B cell (primary cell): ENCODE measurements around the gene ABTB2. TPM values are rescaled to one million over a fixed set of nuclear protein-coding genes. Genes with fewer than 3 reads are reported as not detected.

Source experiments
- ATAC-seq: fragments of 200-7000 bp; cut with Tn5 transposase; one replicate; pipeline ENCODE4 v1.10.0; 2021; ENCODE audit warnings: low read depth, mild to moderate bottlenecking, moderate number of reproducible peaks, moderate library complexity
- CTCF ChIA-PET: fragments of 350-600 bp; sonication (Branson Sonifier 250); formaldehyde crosslinking; loops from one replicate; lab custom pipeline; 2021; ENCODE audit warnings: antibody characterized with exemption, inconsistent platforms; lab: Charles Lee
- POLR2A ChIA-PET: fragments of 350-600 bp; sonication (Branson Sonifier 250); formaldehyde crosslinking; loops from one replicate; lab custom pipeline; 2021; ENCODE audit warnings: antibody characterized with exemption; lab: Charles Lee
- DNase-seq: peaks from one replicate; pipeline ENCODE4 v3.0.0; 2013
- H2AFZ ChIP-seq: 2 replicates; pipeline ENCODE4 v1.6.1; 2012; ENCODE audit warnings: mild to moderate bottlenecking, low read depth, low read length; ENCODE audit not compliant: insufficient read depth, poor library complexity, severe bottlenecking
- H3K27ac ChIP-seq, 2 donors: 1 replicate in 1 of 2; 2 replicates in 1 of 2; pipeline ENCODE4 v1.5.1; 2012 to 2013; ENCODE audit warnings: low read length in 2 of 2, mild to moderate bottlenecking in 2 of 2, moderate library complexity in 1 of 2
- H3K27me3 ChIP-seq, 4 experiments: fragments of 200-600 bp in 1 of 4; sonication (generic) in 1 of 4; replicated peaks in 1 of 4; 1 replicate in 2 of 4; 2 replicates in 2 of 4; pipeline versions ENCODE4 v1.6.1 to v1.7.0; 2013 to 2016; ENCODE audit warnings: low read length in 3 of 4, mild to moderate bottlenecking in 2 of 4, mixed read lengths in 1 of 4, moderate library complexity in 1 of 4; ENCODE audit not compliant: insufficient read depth in 4 of 4, control insufficient read depth in 3 of 4; ENCODE audit errors: control extremely low read depth in 1 of 4
- H3K36me3 ChIP-seq, 2 experiments: replicated peaks in 1 of 2; 1 replicate in 1 of 2; 2 replicates in 1 of 2; pipeline versions ENCODE4 v1.6.1 to v1.7.1; 2013; ENCODE audit warnings: low read length in 1 of 2; ENCODE audit not compliant: insufficient read depth in 2 of 2, control insufficient read depth in 1 of 2; ENCODE audit errors: control extremely low read depth in 1 of 2, extremely low read depth in 1 of 2
- H3K4me1 ChIP-seq, 2 donors: fragments of 200-600 bp in 1 of 2; sonication (generic) in 1 of 2; 1 replicate in 1 of 2; 2 replicates in 1 of 2; pipeline versions ENCODE4 v1.5.1 to v1.6.1; 2013 to 2017; ENCODE audit warnings: low read length in 2 of 2; ENCODE audit not compliant: control insufficient read depth in 2 of 2, insufficient read depth in 2 of 2
- H3K4me2 ChIP-seq: replicated peaks from 2 replicates; pipeline ENCODE3; 2012; ENCODE audit warnings: mild to moderate bottlenecking, low read depth, low read length; ENCODE audit not compliant: poor library complexity, severe bottlenecking
- H3K4me3 ChIP-seq, 5 experiments: fragments of 200-600 bp in 1 of 5; sonication (generic) in 1 of 5; 1 replicate in 3 of 5; 2 replicates in 2 of 5; pipeline versions ENCODE4 v1.5.1 to v1.7.0; 2011 to 2016; ENCODE audit warnings: low read length in 4 of 5, mild to moderate bottlenecking in 4 of 5, low read depth in 2 of 5, control low read depth in 1 of 5, moderate library complexity in 1 of 5; ENCODE audit not compliant: insufficient read depth in 1 of 5; ENCODE audit errors: control extremely low read depth in 1 of 5, extremely low read depth in 1 of 5
- H3K79me2 ChIP-seq: fragments of 200-600 bp; sonication (generic); one replicate; pipeline ENCODE4 v1.6.0; 2016; ENCODE audit warnings: low read length; ENCODE audit not compliant: control insufficient read depth, insufficient read depth
- H3K9ac ChIP-seq: fragments of 200-600 bp; sonication (generic); 2 replicates; pipeline ENCODE4 v1.6.1; 2017; ENCODE audit warnings: mild to moderate bottlenecking, low read length, moderate library complexity
- H3K9me3 ChIP-seq, 3 donors: one replicate each; pipeline versions ENCODE4 v1.6.1 to v1.7.1; 2013; ENCODE audit warnings: low read length in 2 of 3; ENCODE audit not compliant: control insufficient read depth in 2 of 3, insufficient read depth in 1 of 3; ENCODE audit errors: control extremely low read depth in 1 of 3
- H4K20me1 ChIP-seq: 2 replicates; pipeline ENCODE4 v1.6.0; 2012; ENCODE audit warnings: mild to moderate bottlenecking, low read length; ENCODE audit not compliant: insufficient read depth, control insufficient read depth, poor library complexity, severe bottlenecking
- H3K27ac Mint-ChIP-seq: one replicate; pipeline ENCODE4 v1.8.0; 2021; ENCODE audit warnings: mixed read lengths
- H3K27me3 Mint-ChIP-seq: one replicate; pipeline ENCODE4 v1.8.0; 2021; ENCODE audit warnings: mixed read lengths
- H3K4me1 Mint-ChIP-seq: one replicate; pipeline ENCODE4 v1.8.0; 2021; ENCODE audit warnings: mixed read lengths
- H3K4me3 Mint-ChIP-seq: one replicate; pipeline ENCODE4 v1.8.0; 2021; ENCODE audit warnings: mixed read lengths
- H3K9me3 Mint-ChIP-seq: one replicate; pipeline ENCODE4 v1.8.0; 2022; ENCODE audit warnings: mixed read lengths; ENCODE audit not compliant: insufficient read depth
- CTCF ChIP-seq: fragments of 200-600 bp; IDR thresholded peaks from one replicate; pipeline ENCODE4 v1.8.0; 2022; ENCODE audit warnings: antibody characterized with exemption, mild to moderate bottlenecking
- EZH2 ChIP-seq: IDR thresholded peaks from 2 replicates; pipeline ENCODE4 v1.6.1; 2012; ENCODE audit warnings: borderline replicate concordance, low read depth, mild to moderate bottlenecking, moderate library complexity, low read length; ENCODE audit not compliant: insufficient read depth, poor library complexity, severe bottlenecking
- WGBS: methylation state at CpG from one replicate; pipeline ENCODE4 v1.1.5; 2013; ENCODE audit warnings: missing lambda C conversion rate; ENCODE audit not compliant: insufficient coverage; 5-methylcytosine and 5-hydroxymethylcytosine counted together
- intact Hi-C: fragments of 100-400 bp; cut with micrococcal nuclease; formaldehyde crosslinking; loops from one replicate; pipeline ENCODE4 v1.10.0; 2022
- polyA plus RNA-seq: library from polyadenylated mRNA; depleted of rRNA; stranded (reverse); fragments of >200 nt; gene quantifications from 2 replicates; pipeline ENCODE4 v1.2.3, GENCODE V29; 2012
- total RNA-seq, 2 donors: library from RNA; stranded (reverse); fragments of 120-200 nt in 1 of 2; gene quantifications; 1 replicate in 1 of 2; 2 replicates in 1 of 2; pipeline versions ENCODE4 v1.2.3 to v1.2.4, GENCODE V29; 2013 to 2022

ABTB2 gene
- total and polyA plus RNA-seq, 2 donors (not counting 1 experiment from before 2014, with no cell fraction given), result 0.30 to 5.9 TPM

- CTCF ChIA-PET, result interaction anchor here (5.0 kb wide), 1 partner anchor 175 kb away, joined by 34 read pairs; no protein-coding TSS in a partner anchor
These were observed 7.9 kb downstream of the ABTB2 start for GRCh38 chr11:34349882-34350281.

GRCh38 chr11:34348919-34349318 lies 8.9 kb downstream of the ABTB2 start:
- intact Hi-C loops, result no loop called here
- POLR2A ChIA-PET, result no interaction called here

More at GRCh38 chr11:34349882-34350281, 7.9 kb downstream of the ABTB2 start:
- Mint-ChIP-seq H3K9me3 (no peaks in the 10 kb centered on the region), H3K27ac (no peak overlapping the region), H3K4me1 (peaks cover 11% of the 10 kb centered on the region), H3K4me3 (no peak overlapping the region), H3K27me3 (peaks cover 13% of the 10 kb centered on the region)
- H3K4me3 ChIP-seq, result no peak overlapping the region
- WGBS, result 92% methylated on average over 5 of the region's 6 CpGs
- no peaks in the 10 kb centered on the region for H4K20me1 ChIP-seq
- H3K4me1 ChIP-seq, result peaks cover 4 to 5% of the 10 kb centered on the region in 2 donors
- H3K27me3 ChIP-seq, result peaks cover 0 to 22% (median 13%) of the 10 kb centered on the region in 4 experiments
- no peaks in the 10 kb centered on the region for H3K9me3 ChIP-seq
- ATAC-seq, result no peak
- intact Hi-C loops, result loop anchor here (10.0 kb wide), 1 partner anchor 965 kb away; no protein-coding TSS in a partner anchor
- POLR2A ChIA-PET, result no interaction called here
- H2AFZ ChIP-seq, result no peak overlapping the region
- H3K4me2 ChIP-seq, result no peak overlapping the region
- DNase-seq, result no peak
- no peak overlapping the region for H3K27ac ChIP-seq
- TF ChIP-seq EZH2 (no peak), CTCF (no peak)
- no peaks in the 10 kb centered on the region for H3K79me2 ChIP-seq
- H3K36me3 ChIP-seq, result no peaks in the 10 kb centered on the region
- no peak overlapping the region for H3K9ac ChIP-seq

More at GRCh38 chr11:34348919-34349318, 8.9 kb downstream of the ABTB2 start:
- peaks cover 6% of the 10 kb centered on the region for H3K27me3 Mint-ChIP-seq
- no peaks in the 10 kb centered on the region for H3K9me3 Mint-ChIP-seq
- CTCF ChIA-PET, result interaction anchor here (2.8 to 5.8 kb wide), 3 partner anchors 9 to 175 kb away, joined by 12 to 34 read pairs (median 21); partner anchors contain the start of gene ABTB2
- H3K4me1 Mint-ChIP-seq, result peaks cover 9% of the 10 kb centered on the region
- H3K79me2 ChIP-seq, result no peaks in the 10 kb centered on the region
- H3K27me3 ChIP-seq, result peaks cover 0 to 13% (median 6%) of the 10 kb centered on the region in 4 experiments
- no peak overlapping the region for H3K4me3 Mint-ChIP-seq
- no peak overlapping the region for H3K27ac ChIP-seq
- H3K36me3 ChIP-seq, result no peaks in the 10 kb centered on the region
- no peak for ATAC-seq
- H3K27ac Mint-ChIP-seq, result no peak overlapping the region
- H3K9me3 ChIP-seq, result no peaks in the 10 kb centered on the region
- TF ChIP-seq EZH2 (no peak), CTCF (no peak)
- H4K20me1 ChIP-seq, result no peaks in the 10 kb centered on the region
- no peak for DNase-seq
- H3K4me2 ChIP-seq, result no peak overlapping the region
- H3K9ac ChIP-seq, result no peak overlapping the region
- WGBS, result 78% methylated on average over 2 of the region's 2 CpGs
- H2AFZ ChIP-seq, result no peak overlapping the region
- peaks cover 4 to 5% of the 10 kb centered on the region in 2 donors for H3K4me1 ChIP-seq
- no peak overlapping the region for H3K4me3 ChIP-seq
